Gastrocnemius medialis (tissue), 4 donors: ENCODE measurements around the gene EGR1.

ENCODE experiments used
- CTCF ChIP-seq, 5 experiments: fragments of 450-650 bp in 3 of 5; fragments of 200-600 bp in 2 of 5; sonication (generic) in 2 of 5; IDR thresholded peaks in 4 of 5; conservative IDR thresholded peaks in 1 of 5; 1 replicate in 4 of 5; 2 replicates in 1 of 5; pipeline ENCODE4 v1.5.1; 2016 to 2019; ENCODE audit warnings: antibody characterized with exemption in 5 of 5, mild to moderate bottlenecking in 3 of 5, moderate library complexity in 3 of 5
- POLR2A ChIP-seq, 2 donors: fragments of 450-650 bp; IDR thresholded peaks; one replicate each; pipeline ENCODE4 v1.6.1; 2017; ENCODE audit warnings: antibody characterized with exemption in 2 of 2, mild to moderate bottlenecking in 2 of 2, moderate library complexity in 2 of 2

DNA sequence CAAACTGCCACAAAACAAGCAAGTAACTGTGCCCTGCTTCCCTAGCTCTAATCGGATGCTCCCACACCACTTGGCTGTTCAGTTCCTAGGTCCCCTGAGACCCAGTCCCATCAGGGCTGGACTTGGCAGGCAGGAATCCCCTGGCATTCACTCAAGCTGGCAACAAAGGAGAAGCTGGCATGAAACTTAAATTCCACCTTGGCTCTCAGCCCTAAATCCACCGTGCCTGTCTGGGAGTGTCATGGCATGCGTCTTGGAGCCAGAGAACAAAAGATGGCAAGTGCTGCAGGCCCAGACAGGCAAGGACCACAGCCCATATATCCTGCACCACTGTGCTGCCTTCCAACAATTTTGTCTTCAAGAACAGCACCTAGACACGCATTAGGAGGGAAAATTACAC lies 39.5 kb downstream of the EGR1 start:
- TF ChIP-seq CTCF (IDR thresholded peaks at IDR 0.05 in 4 of 5, conservative IDR thresholded peaks at IDR 0.05 in 1 of 5) (no peak), POLR2A (IDR thresholded peaks at IDR 0.05) (no peak)
